GM19328 (cell line): ENCODE results near the gene MYL7.

Experiments used
- ATAC-seq: cut with Tn5 transposase; IDR thresholded peaks from one replicate; pipeline ENCODE4 v1.9.1; 2021; ENCODE audit warnings: mild to moderate bottlenecking, moderate library complexity; ENCODE audit not compliant: unreplicated experiment

Gene MYL7

GRCh38 chr7:44150966-44151941, 10.1 kb upstream of the MYL7 start:
- ATAC-seq, result no peak

- ATAC-seq, result no peak
These were observed 9.3 kb upstream of the MYL7 start for GRCh38 chr7:44150466-44150832.

- no peak for ATAC-seq
These were observed 8.7 kb upstream of the MYL7 start for GRCh38 chr7:44149571-44150465.

- ATAC-seq, result no peak
These were observed 7.9 kb upstream of the MYL7 start for GRCh38 chr7:44148961-44149536.

GRCh38 chr7:44148166-44148565, 7.0 kb upstream of the MYL7 start:
- ATAC-seq, result no peak

GRCh38 chr7:44147026-44147991, 6.2 kb upstream of the MYL7 start:
- no peak for ATAC-seq

- ATAC-seq, result no peak
These were observed 5.1 kb upstream of the MYL7 start for GRCh38 chr7:44145969-44146911.

- no peak for ATAC-seq
These were observed 4.4 kb upstream of the MYL7 start for GRCh38 chr7:44145479-44145968.

- ATAC-seq, result no peak
These were observed 3.9 kb upstream of the MYL7 start for GRCh38 chr7:44144968-44145478.

GRCh38 chr7:44144426-44144967, 3.4 kb upstream of the MYL7 start:
- ATAC-seq, result no peak

GRCh38 chr7:44143646-44144250, 2.6 kb upstream of the MYL7 start:
- no peak for ATAC-seq

GRCh38 chr7:44142028-44142427, 896 bp upstream of the MYL7 start:
- no peak for ATAC-seq

- no peak for ATAC-seq
These were observed 791 bp downstream of the MYL7 start for GRCh38 chr7:44140341-44140740.

GRCh38 chr7:44139311-44140010, 1.7 kb downstream of the MYL7 start:
- ATAC-seq, result no peak

- no peak for ATAC-seq
These were observed 2.4 kb downstream of the MYL7 start for GRCh38 chr7:44138698-44139097.

GRCh38 chr7:44136731-44137130, 4.4 kb downstream of the MYL7 start:
- no peak for ATAC-seq

GRCh38 chr7:44134943-44135628, 6.0 kb downstream of the MYL7 start:
- no peak for ATAC-seq
